OCI-LY7 (cell line): ENCODE results near the gene TPCN2. TPM values are rescaled to one million over a fixed set of nuclear protein-coding genes. Genes with fewer than 3 reads are reported as not detected.

Experiments
- BruUV-seq: library from RNA; stranded (reverse); fragments of 400-500 nt; replicated peaks from 2 replicates; lab custom pipeline; 2021; lab: Mats Ljungman, UMichigan
- CTCF ChIA-PET: fragments of 300-600 bp; sonication (Branson Sonifier 250); formaldehyde crosslinking; loops from one replicate; lab custom pipeline; 2022; ENCODE audit warnings: antibody characterized with exemption; ENCODE audit not compliant: unreplicated experiment; lab: Charles Lee
- POLR2A ChIA-PET: fragments of 300-600 bp; sonication (Branson Sonifier 250); formaldehyde crosslinking; loops from one replicate; lab custom pipeline; 2022; ENCODE audit warnings: antibody characterized with exemption; lab: Charles Lee
- DNase-seq: peaks from one replicate; pipeline ENCODE4 v3.0.0-alpha.2; 2015; ENCODE audit warnings: low spot score
- H2AFZ ChIP-seq: fragments of 200-600 bp; sonication (generic), shearing (Covaris generic); 2 replicates; pipeline ENCODE4 v1.6.1; 2014; ENCODE audit warnings: mild to moderate bottlenecking, antibody characterized with exemption, low read length, moderate library complexity
- H3K27ac ChIP-seq: fragments of 200-600 bp; sonication (generic); 2 replicates; pipeline ENCODE4 v1.5.1; 2014; ENCODE audit warnings: mixed run types, low read depth, mild to moderate bottlenecking, moderate library complexity, low read length, inconsistent platforms; ENCODE audit not compliant: poor library complexity, severe bottlenecking
- H3K36me3 ChIP-seq: fragments of 200-600 bp; sonication (generic); 2 replicates; pipeline ENCODE4 v1.6.1; 2014; ENCODE audit warnings: mild to moderate bottlenecking, antibody characterized with exemption, low read length, moderate library complexity, mixed read lengths; ENCODE audit not compliant: insufficient read depth
- H3K4me1 ChIP-seq: fragments of 200-600 bp; sonication (generic); 2 replicates; pipeline ENCODE4 v1.5.1; 2014; ENCODE audit warnings: mild to moderate bottlenecking, low read length; ENCODE audit not compliant: insufficient read depth, poor library complexity, severe bottlenecking
- H3K4me2 ChIP-seq: fragments of 200-600 bp; sonication (generic); 2 replicates; pipeline ENCODE4 v1.6.1; 2014; ENCODE audit warnings: mild to moderate bottlenecking, low read length
- H3K4me3 ChIP-seq: fragments of 200-600 bp; sonication (generic); 2 replicates; pipeline ENCODE4 v1.5.1; 2014; ENCODE audit warnings: mild to moderate bottlenecking, low read depth, low read length; ENCODE audit not compliant: poor library complexity, severe bottlenecking
- H3K79me2 ChIP-seq: fragments of 200-600 bp; sonication (generic); 2 replicates; pipeline ENCODE4 v1.6.1; 2016; ENCODE audit warnings: low read depth, mild to moderate bottlenecking, low read length, moderate library complexity, mixed read lengths; ENCODE audit not compliant: insufficient read depth
- H3K9me2 ChIP-seq: fragments of 200-600 bp; sonication (generic); 2 replicates; pipeline ENCODE4 v1.6.1; 2016; ENCODE audit warnings: mild to moderate bottlenecking, low read length, mixed read lengths; ENCODE audit not compliant: insufficient read depth
- H3K9me3 ChIP-seq: fragments of 200-600 bp; sonication (generic); 2 replicates; pipeline ENCODE4 v1.6.1; 2014; ENCODE audit warnings: mild to moderate bottlenecking, mixed run types, low read length, mixed read lengths
- H4K20me1 ChIP-seq: fragments of 200-600 bp; sonication (generic); 2 replicates; pipeline ENCODE4 v1.6.1; 2014; ENCODE audit warnings: mild to moderate bottlenecking, antibody characterized with exemption, low read length, moderate library complexity, mixed read lengths; ENCODE audit not compliant: insufficient read depth
- CTCF ChIP-seq: fragments of 200-600 bp; sonication (generic); conservative IDR thresholded peaks from 2 replicates; pipeline ENCODE4 v1.5.1; 2014; ENCODE audit warnings: mild to moderate bottlenecking, antibody characterized with exemption, low read length, moderate library complexity, mixed read lengths
- EZH2phosphoT487 ChIP-seq: fragments of 200-600 bp; sonication (generic); IDR thresholded peaks from 2 replicates; pipeline ENCODE4 v1.6.1; 2018; ENCODE audit warnings: low read depth, borderline replicate concordance, mild to moderate bottlenecking, mixed run types, antibody characterized with exemption, low read length, moderate library complexity, mixed read lengths
- intact Hi-C: fragments of 100-400 bp; cut with micrococcal nuclease; formaldehyde crosslinking; loops from one replicate; pipeline ENCODE4 v1.10.0; 2022; ENCODE audit not compliant: unreplicated experiment
- total RNA-seq, 2 experiments: library from RNA; depleted of rRNA in 1 of 2; stranded (reverse); fragments of >200 nt in 1 of 2; shearing (Covaris generic) in 1 of 2; gene quantifications; 2 replicates each; pipeline ENCODE4 v1.2.3, GENCODE V29; 2014 to 2022

Gene TPCN2
- total RNA-seq, 2 experiments from 2014 or later, result 21.5 to 65.2 TPM

- Histone ChIP-seq H2AFZ (no peak overlapping the region), H3K9me2 (no peaks in the 10 kb centered on the region), H4K20me1 (no peaks in the 10 kb centered on the region), H3K4me3 (no peak overlapping the region), H3K27ac (no peak overlapping the region), H3K4me1 (no peaks in the 10 kb centered on the region), H3K79me2 (no peaks in the 10 kb centered on the region), H3K36me3 (no peaks in the 10 kb centered on the region), H3K4me2 (no peak overlapping the region), H3K9me3 (no peaks in the 10 kb centered on the region)
- CTCF ChIA-PET, result no interaction called here
- BruUV-seq, result no TSS peak
- no peak for TF ChIP-seq CTCF
- TF ChIP-seq EZH2phosphoT487, result no peak
- no peak for DNase-seq
- POLR2A ChIA-PET, result interaction anchor here (0.6 kb wide), 1 partner anchor 11 kb away, joined by 3 read pairs; no protein-coding TSS in a partner anchor
- intact Hi-C loops, result no loop called here
These were observed 48.3 kb upstream of the TPCN2 start for GRCh38 chr11:69000391-69000790.

- Histone ChIP-seq H2AFZ (no peak overlapping the region), H3K79me2 (no peaks in the 10 kb centered on the region), H3K9me2 (no peaks in the 10 kb centered on the region), H3K4me1 (no peaks in the 10 kb centered on the region), H4K20me1 (no peaks in the 10 kb centered on the region), H3K27ac (no peak overlapping the region), H3K36me3 (no peaks in the 10 kb centered on the region), H3K4me3 (no peak overlapping the region), H3K4me2 (no peak overlapping the region), H3K9me3 (no peaks in the 10 kb centered on the region)
- ChIA-PET POLR2A (interaction anchor here (0.6 kb wide), 1 partner anchor 10 kb away, joined by 3 read pairs; no protein-coding TSS in a partner anchor), CTCF (no interaction called here)
- no peak for DNase-seq
- no TSS peak for BruUV-seq
- TF ChIP-seq CTCF, result peak; percentile 42; the same call in 1 of the 2 replicates
- no peak for TF ChIP-seq EZH2phosphoT487
- intact Hi-C loops, result no loop called here
These were observed 47.9 kb upstream of the TPCN2 start for GRCh38 chr11:69000831-69001242.

- no peak overlapping the region for H3K27ac ChIP-seq
- H3K79me2 ChIP-seq, result no peaks in the 10 kb centered on the region
- no peaks in the 10 kb centered on the region for H3K9me3 ChIP-seq
- no peaks in the 10 kb centered on the region for H3K4me1 ChIP-seq
- no peaks in the 10 kb centered on the region for H3K9me2 ChIP-seq
- H3K36me3 ChIP-seq, result no peaks in the 10 kb centered on the region
- CTCF ChIA-PET, result no interaction called here
- no peak overlapping the region for H2AFZ ChIP-seq
- TF ChIP-seq EZH2phosphoT487 (no peak), CTCF (no peak)
- H3K4me3 ChIP-seq, result no peak overlapping the region
- intact Hi-C loops, result no loop called here
- H3K4me2 ChIP-seq, result no peak overlapping the region
- POLR2A ChIA-PET, result no interaction called here
- BruUV-seq, result no TSS peak
- no peaks in the 10 kb centered on the region for H4K20me1 ChIP-seq
- DNase-seq, result no peak
These were observed 47.3 kb upstream of the TPCN2 start for GRCh38 chr11:69001243-69002081.
